GM12801 (cell line): ENCODE measurements around the gene TSPEAR.

Source experiments
- TF ChIP-seq, protein P1 (sequence below): IDR thresholded peaks from one replicate; pipeline ENCODE4 v1.5.1; 2011; ENCODE audit warnings: control low read depth; ENCODE audit not compliant: insufficient read length; ENCODE audit errors: extremely low read depth

Gene TSPEAR

DNA sequence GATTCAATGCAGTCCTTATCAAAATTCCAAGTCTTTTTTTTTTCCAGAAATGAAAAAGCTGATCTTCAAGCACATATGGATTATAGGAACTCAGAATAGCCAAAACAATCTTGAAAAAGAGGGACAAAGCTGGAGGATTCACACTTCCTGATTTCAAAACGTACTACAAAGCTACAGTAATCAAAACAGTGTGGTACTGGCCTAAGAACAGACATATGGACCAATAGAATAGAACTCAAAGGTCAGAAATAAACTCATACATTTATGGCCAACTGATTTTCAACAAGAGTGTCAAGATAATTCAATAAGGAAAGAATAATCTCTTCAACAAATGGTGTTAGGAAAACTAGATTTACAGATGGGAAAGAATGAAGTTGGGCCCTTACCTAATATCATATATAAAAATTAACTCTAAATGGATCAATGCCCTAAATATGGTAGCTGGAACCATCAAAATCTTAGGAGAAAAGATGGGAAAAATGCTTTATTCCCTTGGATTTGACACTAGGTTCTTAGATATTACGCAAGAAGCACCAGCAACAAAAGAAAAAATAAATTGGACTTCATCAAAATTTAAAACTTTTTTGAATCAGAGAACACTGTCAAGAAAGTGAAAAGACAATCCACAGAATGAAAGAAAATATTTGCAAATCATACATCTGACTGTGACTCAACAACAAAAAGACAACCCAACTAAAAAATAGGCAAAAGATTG lies 18.4 kb downstream of the TSPEAR start:
- TF ChIP-seq, protein P1, sequence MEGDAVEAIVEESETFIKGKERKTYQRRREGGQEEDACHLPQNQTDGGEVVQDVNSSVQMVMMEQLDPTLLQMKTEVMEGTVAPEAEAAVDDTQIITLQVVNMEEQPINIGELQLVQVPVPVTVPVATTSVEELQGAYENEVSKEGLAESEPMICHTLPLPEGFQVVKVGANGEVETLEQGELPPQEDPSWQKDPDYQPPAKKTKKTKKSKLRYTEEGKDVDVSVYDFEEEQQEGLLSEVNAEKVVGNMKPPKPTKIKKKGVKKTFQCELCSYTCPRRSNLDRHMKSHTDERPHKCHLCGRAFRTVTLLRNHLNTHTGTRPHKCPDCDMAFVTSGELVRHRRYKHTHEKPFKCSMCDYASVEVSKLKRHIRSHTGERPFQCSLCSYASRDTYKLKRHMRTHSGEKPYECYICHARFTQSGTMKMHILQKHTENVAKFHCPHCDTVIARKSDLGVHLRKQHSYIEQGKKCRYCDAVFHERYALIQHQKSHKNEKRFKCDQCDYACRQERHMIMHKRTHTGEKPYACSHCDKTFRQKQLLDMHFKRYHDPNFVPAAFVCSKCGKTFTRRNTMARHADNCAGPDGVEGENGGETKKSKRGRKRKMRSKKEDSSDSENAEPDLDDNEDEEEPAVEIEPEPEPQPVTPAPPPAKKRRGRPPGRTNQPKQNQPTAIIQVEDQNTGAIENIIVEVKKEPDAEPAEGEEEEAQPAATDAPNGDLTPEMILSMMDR = no peak

DNA sequence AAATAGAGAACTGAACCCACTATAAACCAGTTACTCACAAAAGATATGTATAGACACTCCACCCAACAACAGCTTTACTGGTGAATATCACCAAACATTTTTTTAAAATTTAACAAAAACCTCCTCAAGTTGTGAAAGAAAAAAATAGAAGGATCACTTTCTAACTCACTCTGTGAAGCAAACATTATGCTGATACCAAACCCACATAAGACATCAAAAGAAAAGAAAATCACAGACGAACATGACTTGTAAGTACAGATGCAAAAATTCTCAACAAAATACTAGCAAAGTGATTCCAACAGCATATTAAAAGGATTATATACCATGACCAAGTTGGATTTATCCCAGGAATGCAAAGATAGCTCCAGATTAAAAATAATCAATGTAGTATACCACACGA lies 19.7 kb downstream of the TSPEAR start:
- TF ChIP-seq, protein P1 = no peak

DNA sequence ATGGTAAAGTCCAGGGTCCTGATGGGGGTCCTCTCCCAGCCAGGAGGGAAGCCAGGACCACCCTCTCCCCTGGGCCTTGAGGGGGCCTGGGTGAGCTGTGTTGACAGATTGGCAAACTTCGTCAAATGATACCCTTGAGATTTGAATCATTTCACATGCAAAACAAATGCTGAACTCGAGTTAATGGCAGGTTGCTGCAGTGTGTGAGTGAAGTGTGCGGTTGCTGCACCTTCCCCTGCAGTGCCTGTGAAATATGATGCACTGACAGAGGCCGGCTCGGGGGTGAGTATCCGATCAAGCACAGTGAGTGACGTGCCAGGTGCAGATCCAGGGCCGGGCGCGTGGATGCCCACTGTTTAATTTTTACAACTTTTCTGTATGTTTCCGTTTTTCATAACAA lies 23.7 kb downstream of the TSPEAR start:
- TF ChIP-seq, protein P1 = no peak

DNA sequence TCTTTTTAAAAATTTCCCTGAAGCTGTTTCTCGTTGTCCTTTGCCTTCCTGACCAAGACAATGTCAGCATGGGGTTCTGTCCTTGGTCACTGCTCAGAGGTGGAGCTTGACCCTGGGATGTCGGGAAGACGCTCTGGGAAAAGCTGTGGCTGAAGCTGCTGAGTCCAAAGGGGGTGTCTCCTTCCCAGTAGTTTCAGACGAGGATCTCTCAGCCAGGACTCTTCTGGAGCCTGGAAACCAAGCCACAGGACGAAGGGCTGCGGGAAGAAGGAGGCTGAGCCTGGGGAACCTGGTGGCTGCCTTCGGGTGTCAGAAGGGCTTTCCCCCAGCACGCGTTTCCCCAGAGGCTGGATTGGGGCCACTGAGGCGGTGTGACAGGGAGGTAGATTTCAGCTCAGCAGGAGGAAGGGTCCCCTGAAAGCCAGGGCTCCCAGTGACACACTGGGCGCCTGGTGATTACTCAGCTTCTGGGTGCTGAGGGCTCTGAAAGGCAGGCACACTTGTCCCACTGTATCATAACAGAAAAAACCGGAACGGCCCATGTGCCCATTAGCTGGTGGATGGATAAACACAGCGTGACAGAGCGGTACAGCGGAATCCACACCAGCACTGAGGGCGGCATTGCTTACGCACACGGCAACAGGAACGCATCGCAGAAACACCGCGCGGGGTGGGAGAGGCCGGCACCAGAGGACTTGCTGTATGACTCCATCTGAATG lies 24.4 kb downstream of the TSPEAR start:
- TF ChIP-seq, protein P1 = no peak

DNA sequence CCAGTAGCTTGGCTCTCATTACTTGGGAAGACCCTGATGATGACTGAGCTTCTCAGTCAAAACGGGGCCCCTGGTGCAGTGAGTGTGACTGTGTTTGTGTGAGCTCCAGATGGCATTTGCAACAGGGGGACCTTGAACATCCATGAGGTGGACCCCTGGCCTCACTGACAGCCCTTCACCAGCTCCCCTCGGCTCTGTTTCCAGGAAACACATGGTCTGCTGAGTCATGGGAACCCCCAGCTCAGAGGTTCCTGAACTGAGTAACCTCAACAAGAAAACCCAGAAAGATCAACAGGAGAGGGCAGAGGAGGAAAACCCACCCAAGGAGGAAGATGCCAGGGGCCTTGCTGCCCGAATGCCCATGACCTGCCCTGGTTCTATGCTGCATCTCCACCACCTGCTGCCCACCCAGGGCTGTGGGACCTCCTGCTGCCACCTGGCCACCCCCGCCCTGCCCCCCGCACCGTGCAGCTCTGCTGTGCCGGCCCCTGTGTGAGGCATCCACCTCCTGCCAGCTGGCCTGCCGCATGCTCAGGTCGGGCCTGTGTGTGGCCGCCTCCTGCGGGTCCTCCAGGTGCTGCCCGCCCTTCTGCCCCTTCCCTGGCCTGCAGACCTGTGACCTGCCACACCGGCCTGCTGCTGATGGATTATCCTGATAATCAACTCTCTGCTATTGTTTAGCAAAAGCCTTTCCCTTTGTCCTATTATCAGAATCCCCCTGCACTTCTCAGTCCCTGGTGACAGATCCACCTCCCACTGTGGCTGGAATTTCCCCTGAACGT lies 25.2 kb downstream of the TSPEAR start:
- TF ChIP-seq, protein P1 = no peak

DNA sequence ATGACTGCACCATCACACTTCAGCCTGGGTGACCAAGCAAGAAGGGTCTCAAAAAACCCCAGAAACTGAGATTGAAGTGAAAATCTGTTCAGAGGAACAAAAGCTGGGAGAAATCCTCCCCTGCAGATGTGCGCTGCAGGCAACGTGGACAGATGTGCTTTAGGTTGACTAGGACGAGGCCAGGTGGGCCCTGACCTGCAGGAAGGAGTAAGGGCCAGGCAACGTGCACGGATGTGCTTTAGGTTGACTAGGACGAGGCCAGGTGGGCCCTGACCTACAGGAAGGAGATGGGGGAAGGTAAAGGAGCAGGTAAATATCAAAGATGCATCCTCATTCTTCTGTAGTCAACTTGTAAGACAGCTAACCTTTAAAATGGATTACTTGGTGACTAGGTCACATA lies 26.9 kb downstream of the TSPEAR start:
- TF ChIP-seq, protein P1 = no peak

DNA sequence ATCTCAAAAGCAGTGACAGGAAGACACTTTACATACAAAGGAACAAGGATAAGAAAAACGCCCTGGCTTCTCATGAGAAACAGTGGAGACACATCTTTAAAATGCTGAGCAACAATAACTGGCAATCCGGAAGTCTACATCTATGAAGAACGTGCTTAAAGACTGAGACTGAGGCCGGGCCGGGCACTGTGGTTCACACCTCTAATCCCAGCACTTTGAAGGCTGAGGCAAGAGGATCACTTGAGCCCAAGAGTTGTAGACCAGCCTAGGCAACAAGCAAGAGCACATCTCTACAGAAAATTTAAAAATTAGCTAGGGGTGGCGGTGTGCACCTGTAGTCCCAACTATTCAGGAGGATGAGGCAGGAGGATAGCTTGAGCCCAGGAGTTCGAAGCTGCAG lies 27.3 kb downstream of the TSPEAR start:
- TF ChIP-seq, protein P1 = no peak
